Hepatocyte (in vitro differentiated cells): ENCODE data around the gene MRPL53. TPM values are rescaled to one million over a fixed set of nuclear protein-coding genes. Genes with fewer than 3 reads are reported as not detected.
A peak's percentile ranks its signal among the peaks of the same experiment; 100 is the strongest.

Experiments
- DNase-seq: peaks from one replicate; pipeline ENCODE4 v3.0.0-alpha.2; 2016; ENCODE audit warnings: low spot score
- H2AFZ ChIP-seq: fragments of 200-600 bp; sonication (generic); 2 replicates; pipeline ENCODE4 v1.6.0; 2016; ENCODE audit warnings: antibody characterized with exemption, mild to moderate bottlenecking
- H3K27ac ChIP-seq: fragments of 200-600 bp; sonication (generic); 2 replicates; pipeline ENCODE4 v1.5.1; 2016; ENCODE audit warnings: mild to moderate bottlenecking
- H3K27me3 ChIP-seq: fragments of 200-600 bp; sonication (generic); 2 replicates; pipeline ENCODE4 v1.6.1; 2016
- H3K36me3 ChIP-seq: fragments of 200-600 bp; sonication (generic); replicated peaks from 2 replicates; pipeline ENCODE4 v1.5.1; 2016; ENCODE audit warnings: low read depth; ENCODE audit not compliant: insufficient read depth
- H3K4me1 ChIP-seq: fragments of 200-600 bp; sonication (generic); 2 replicates; pipeline ENCODE4 v1.5.1; 2016; ENCODE audit warnings: mild to moderate bottlenecking, moderate library complexity; ENCODE audit not compliant: insufficient read depth
- H3K4me2 ChIP-seq: fragments of 200-600 bp; sonication (generic); 2 replicates; pipeline ENCODE4 v1.6.0; 2016
- H3K4me3 ChIP-seq: fragments of 200-600 bp; sonication (generic); 2 replicates; pipeline ENCODE4 v1.5.1; 2016; ENCODE audit warnings: mild to moderate bottlenecking
- H3K79me2 ChIP-seq: fragments of 200-600 bp; sonication (generic); 2 replicates; pipeline ENCODE4 v1.6.0; 2017; ENCODE audit warnings: mild to moderate bottlenecking
- H3K9me2 ChIP-seq: fragments of 200-600 bp; sonication (generic); replicated peaks from 2 replicates; pipeline ENCODE4 v1.6.0; 2017; ENCODE audit warnings: mild to moderate bottlenecking; ENCODE audit not compliant: insufficient read depth
- H3K9me3 ChIP-seq: fragments of 200-600 bp; sonication (generic); 2 replicates; pipeline ENCODE4 v1.5.1; 2016; ENCODE audit warnings: low read depth, mild to moderate bottlenecking
- H4K20me1 ChIP-seq: fragments of 200-600 bp; sonication (generic); 2 replicates; pipeline ENCODE4 v1.6.0; 2016; ENCODE audit warnings: mild to moderate bottlenecking; ENCODE audit not compliant: insufficient read depth, poor library complexity, severe bottlenecking
- CTCF ChIP-seq: fragments of 200-600 bp; sonication (generic); IDR thresholded peaks from 2 replicates; pipeline ENCODE4 v1.5.1; 2016; ENCODE audit warnings: antibody characterized with exemption, mild to moderate bottlenecking; ENCODE audit not compliant: poor library complexity
- EZH2 ChIP-seq: fragments of 200-600 bp; sonication (generic); IDR thresholded peaks from 2 replicates; pipeline ENCODE4 v1.6.1; 2016; ENCODE audit warnings: antibody characterized with exemption, mild to moderate bottlenecking, borderline replicate concordance
- EZH2phosphoT487 ChIP-seq: fragments of 200-600 bp; sonication (generic); IDR thresholded peaks from one replicate; pipeline ENCODE4 v1.6.1; 2018; ENCODE audit warnings: antibody characterized with exemption, mild to moderate bottlenecking, low read depth, moderate library complexity; ENCODE audit not compliant: unreplicated experiment, severe bottlenecking
- WGBS: methylation state at CpG from one replicate; pipeline ENCODE4 v1.1.6; 2016; ENCODE audit warnings: low lambda C conversion rate; ENCODE audit errors: missing lambda C conversion rate; 5-methylcytosine and 5-hydroxymethylcytosine counted together
- polyA plus RNA-seq: library from polyadenylated mRNA; unstranded; fragments of >200 nt; fragmentation: Nextera tagmentation; extraction: Ambion mirVana; gene quantifications from 2 replicates; pipeline ENCODE4 v1.2.1, GENCODE V29; 2016
- total RNA-seq: library from RNA; depleted of rRNA; stranded (reverse); fragments of >200 nt; gene quantifications from 2 replicates; pipeline ENCODE4 v1.2.3, GENCODE V29; 2014

MRPL53 gene
- total and polyA plus RNA-seq, 2 experiments from 2014 or later: 23.4 to 95.9 TPM

GRCh38 chr2:74458132-74458937 lies 14.1 kb downstream of the MRPL53 start, which contains the start of gene WBP1:
WBP1 (plus strand) TSS chr2:74458438; CDS start chr2:74458603, 165 bp downstream.
- H2AFZ ChIP-seq: peak within 1 kb of the TSS; percentile 41
- no peaks in the 10 kb centered on the region for H3K27me3 ChIP-seq
- WGBS: 1% methylated on average over 31 of the region's 38 CpGs
- peak within 1 kb of the TSS; percentile 82 for H3K4me2 ChIP-seq
- H3K27ac ChIP-seq: peak within 1 kb of the TSS; percentile 95
- peaks cover 34% of the 10 kb centered on the region for H3K79me2 ChIP-seq
- H4K20me1 ChIP-seq: no peaks in the 10 kb centered on the region
- peak; percentile 99 for DNase-seq
- no peaks in the 10 kb centered on the region for H3K9me2 ChIP-seq
- H3K9me3 ChIP-seq: no peaks in the 10 kb centered on the region
- H3K4me1 ChIP-seq: peaks cover 15% of the 10 kb centered on the region
- H3K4me3 ChIP-seq: peak within 1 kb of the TSS; percentile 44
- TF ChIP-seq CTCF (no peak), EZH2 (no peak), EZH2phosphoT487 (no peak)
- no peaks in the 10 kb centered on the region for H3K36me3 ChIP-seq

GRCh38 chr2:74457549-74458131 lies 14.8 kb downstream of the MRPL53 start:
- H2AFZ ChIP-seq: peak overlapping the region; percentile 36
- peaks cover 15% of the 10 kb centered on the region for H3K4me1 ChIP-seq
- H3K79me2 ChIP-seq: peaks cover 31% of the 10 kb centered on the region
- peak overlapping the region; percentile 23 for H3K4me3 ChIP-seq
- peak overlapping the region; percentile 95 for H3K27ac ChIP-seq
- TF ChIP-seq CTCF (no peak), EZH2phosphoT487 (no peak), EZH2 (no peak)
- no peaks in the 10 kb centered on the region for H3K9me3 ChIP-seq
- H3K4me2 ChIP-seq: peak overlapping the region; percentile 82
- DNase-seq: peak; percentile 91
- WGBS: 2% methylated on average over 33 of the region's 46 CpGs
- H4K20me1 ChIP-seq: no peaks in the 10 kb centered on the region
- no peaks in the 10 kb centered on the region for H3K27me3 ChIP-seq
- no peaks in the 10 kb centered on the region for H3K9me2 ChIP-seq
- no peaks in the 10 kb centered on the region for H3K36me3 ChIP-seq

GRCh38 chr2:74457129-74457548 lies 15.3 kb downstream of the MRPL53 start:
- Histone ChIP-seq H3K27ac (peak overlapping the region; percentile 95), H3K4me1 (peaks cover 15% of the 10 kb centered on the region), H3K27me3 (no peaks in the 10 kb centered on the region), H3K36me3 (no peaks in the 10 kb centered on the region), H2AFZ (peak overlapping the region; percentile 36), H4K20me1 (no peaks in the 10 kb centered on the region), H3K79me2 (peaks cover 31% of the 10 kb centered on the region), H3K4me2 (peak overlapping the region; percentile 82), H3K9me3 (no peaks in the 10 kb centered on the region), H3K4me3 (peak overlapping the region; percentile 23), H3K9me2 (no peaks in the 10 kb centered on the region)
- DNase-seq: no peak
- 1% methylated on average over 27 of the region's 27 CpGs for WGBS
- no peak for TF ChIP-seq EZH2
- no peak for TF ChIP-seq CTCF
- no peak for TF ChIP-seq EZH2phosphoT487
